ENCODE measurements around the gene STX8.

Gene STX8

GRCh38 chr17:9239793-9240658 lies 335.6 kb downstream of the STX8 start:
- no peak for DNase-seq (ENCODE audit: low read depth)

- no peak for DNase-seq (ENCODE audit: low read depth)
Measured at GRCh38 chr17:9239246-9239792, 336.3 kb downstream of the STX8 start.

GRCh38 chr17:9238340-9239245 lies 337.0 kb downstream of the STX8 start:
- DNase-seq (ENCODE audit: low read depth), result no peak

- no peak for DNase-seq (ENCODE audit: low read depth)
Measured at GRCh38 chr17:9237661-9238301, 337.8 kb downstream of the STX8 start.

- no peak for DNase-seq (ENCODE audit: low read depth)
Measured at GRCh38 chr17:9237053-9237410, 338.6 kb downstream of the STX8 start.

- no peak for DNase-seq (ENCODE audit: low read depth)
Measured at GRCh38 chr17:9236286-9237052, 339.2 kb downstream of the STX8 start.

GRCh38 chr17:9235346-9235745 lies 340.3 kb downstream of the STX8 start:
- DNase-seq (ENCODE audit: low read depth), result no peak

GRCh38 chr17:9234389-9234945 lies 341.2 kb downstream of the STX8 start:
- DNase-seq (ENCODE audit: low read depth), result no peak

GRCh38 chr17:9233761-9234160 lies 341.9 kb downstream of the STX8 start:
- DNase-seq (ENCODE audit: low read depth), result no peak

- no peak for DNase-seq (ENCODE audit: low read depth)
Measured at GRCh38 chr17:9233271-9233599, 342.4 kb downstream of the STX8 start.

GRCh38 chr17:9232591-9233270 lies 342.9 kb downstream of the STX8 start:
- no peak for DNase-seq (ENCODE audit: low read depth)

- no peak for DNase-seq (ENCODE audit: low read depth)
Measured at GRCh38 chr17:9232155-9232475, 343.5 kb downstream of the STX8 start.

- DNase-seq (ENCODE audit: low read depth), result no peak
Measured at GRCh38 chr17:9231449-9232154, 344.0 kb downstream of the STX8 start.

GRCh38 chr17:9230861-9231260 lies 344.8 kb downstream of the STX8 start:
- no peak for DNase-seq (ENCODE audit: low read depth)

- DNase-seq (ENCODE audit: low read depth), result no peak
Measured at GRCh38 chr17:9230346-9230745, 345.3 kb downstream of the STX8 start.

- DNase-seq (ENCODE audit: low read depth), result no peak
Measured at GRCh38 chr17:9229826-9230201, 345.8 kb downstream of the STX8 start.

- DNase-seq (ENCODE audit: low read depth), result no peak
Measured at GRCh38 chr17:9229160-9229825, 346.3 kb downstream of the STX8 start.

GRCh38 chr17:9228408-9229159 lies 347.0 kb downstream of the STX8 start:
- DNase-seq (ENCODE audit: low read depth), result no peak

- no peak for DNase-seq (ENCODE audit: low read depth)
Measured at GRCh38 chr17:9227819-9228407, 347.7 kb downstream of the STX8 start.

All from HS-27A (cell line).